ENCODE measurements around the gene SPOCK1. TPM values are rescaled to one million over a fixed set of nuclear protein-coding genes. Genes with fewer than 3 reads are reported as not detected.

Gene SPOCK1
- total and polyA plus RNA-seq, 8 donors = 0.46 to 15.6 (median 9.2) TPM

GRCh38 chr5:137315109-137315508 lies 184.0 kb downstream of the SPOCK1 start:
- TF ChIP-seq CTCF (IDR thresholded peaks at IDR 0.05) (no peak), EP300 (IDR thresholded peaks at IDR 0.05) (no peak), POLR2AphosphoS5 (IDR thresholded peaks at IDR 0.05) (no peak), POLR2A (IDR thresholded peaks at IDR 0.05) (no peak)
- Histone ChIP-seq H3K27ac (no peak overlapping the region), H3K4me1 (peaks cover 0 to 1% (median 0%) of the 10 kb centered on the region in 4 donors), H3K27me3 (peaks cover 0 to 7% (median 0%) of the 10 kb centered on the region in 3 donors), H3K4me3 (no peak overlapping the region), H3K9me3 (no peaks in the 10 kb centered on the region), H3K36me3 (no peaks in the 10 kb centered on the region)
- DNase-seq = no peak
- intact Hi-C loops (cut with DNase I; ENCODE audit: low total_unique reads) = no loop called here
- 77 to 98% (median 89%) methylated on average over 2 of the region's 2 CpGs for WGBS, 5 donors

- Histone ChIP-seq H3K4me1 (no peaks in the 10 kb centered on the region), H3K9me3 (no peaks in the 10 kb centered on the region), H3K27ac (no peak overlapping the region), H3K36me3 (no peaks in the 10 kb centered on the region), H3K27me3 (peaks cover 0 to 4% (median 0%) of the 10 kb centered on the region in 3 donors), H3K4me3 (no peak overlapping the region)
- intact Hi-C loops (cut with DNase I; ENCODE audit: low total_unique reads) = no loop called here
- DNase-seq = no peak
- 68 to 84% (median 80%) methylated on average over 2 of the region's 2 CpGs for WGBS, 5 donors
- TF ChIP-seq POLR2A (IDR thresholded peaks at IDR 0.05) = no peak
- TF ChIP-seq CTCF (IDR thresholded peaks at IDR 0.05) = no peak
- no peak for TF ChIP-seq EP300 (IDR thresholded peaks at IDR 0.05)
- TF ChIP-seq POLR2AphosphoS5 (IDR thresholded peaks at IDR 0.05) = no peak
These were observed 185.5 kb downstream of the SPOCK1 start for GRCh38 chr5:137313526-137314175.

GRCh38 chr5:137312011-137312410 lies 187.1 kb downstream of the SPOCK1 start:
- Histone ChIP-seq H3K9me3 (no peaks in the 10 kb centered on the region), H3K27ac (no peak overlapping the region), H3K4me1 (peaks cover 0 to 12% (median under 1%) of the 10 kb centered on the region in 4 donors), H3K36me3 (no peaks in the 10 kb centered on the region), H3K27me3 (no peaks in the 10 kb centered on the region), H3K4me3 (no peak overlapping the region)
- TF ChIP-seq POLR2A (IDR thresholded peaks at IDR 0.05) (no peak), CTCF (IDR thresholded peaks at IDR 0.05) (no peak), EP300 (IDR thresholded peaks at IDR 0.05) (no peak), POLR2AphosphoS5 (IDR thresholded peaks at IDR 0.05) (no peak)
- intact Hi-C loops (cut with DNase I; ENCODE audit: low total_unique reads) = no loop called here
- DNase-seq = no peak
- 87 to 94% (median 89%) methylated on average over 2 of the region's 2 CpGs for WGBS, 5 donors

- no peak overlapping the region for H3K27ac ChIP-seq
- peaks cover 0 to 15% (median 3%) of the 10 kb centered on the region in 4 donors for H3K4me1 ChIP-seq
- no peaks in the 10 kb centered on the region for H3K27me3 ChIP-seq
- no peaks in the 10 kb centered on the region for H3K36me3 ChIP-seq
- H3K4me3 ChIP-seq = no peak overlapping the region
- H3K9me3 ChIP-seq = no peaks in the 10 kb centered on the region
- intact Hi-C loops (cut with DNase I; ENCODE audit: low total_unique reads) = no loop called here
- DNase-seq = peak in 1 of 2 donors; percentile 12
- WGBS, 5 donors = 55 to 74% (median 74%) methylated on average over 5 of the region's 5 CpGs
- TF ChIP-seq CTCF (IDR thresholded peaks at IDR 0.05) (no peak), POLR2AphosphoS5 (IDR thresholded peaks at IDR 0.05) (no peak), POLR2A (IDR thresholded peaks at IDR 0.05) (no peak), EP300 (IDR thresholded peaks at IDR 0.05) (no peak)
These were observed 188.9 kb downstream of the SPOCK1 start for GRCh38 chr5:137310051-137310730.

Measured in stomach (tissue), 9 donors.